Tibial nerve (tissue), 4 donors: ENCODE measurements around the gene SLC34A3. TPM values are rescaled to one million over a fixed set of nuclear protein-coding genes. Genes with fewer than 3 reads are reported as not detected.

Experiments used
- DNase-seq, 2 donors: peaks; one replicate each; pipeline ENCODE4 v3.0.0-alpha.2; 2019; ENCODE audit warnings: low spot score in 2 of 2
- H3K27ac ChIP-seq, 4 donors: fragments of 200-600 bp; sonication (generic) in 3 of 4; one replicate each; pipeline ENCODE4 v1.5.1; 2017 to 2019; ENCODE audit warnings: mild to moderate bottlenecking in 1 of 4
- H3K27me3 ChIP-seq, 2 donors: fragments of 200-600 bp; sonication (generic) in 1 of 2; one replicate each; pipeline versions ENCODE4 v1.5.1 to v1.6.0; 2017 to 2019
- H3K36me3 ChIP-seq, 3 donors: fragments of 200-600 bp; sonication (generic); one replicate each; pipeline ENCODE4 v1.5.1; 2018 to 2019
- H3K4me1 ChIP-seq, 4 donors: fragments of 200-600 bp; sonication (generic) in 3 of 4; one replicate each; pipeline ENCODE4 v1.5.1; 2017 to 2019
- H3K4me3 ChIP-seq, 4 donors: fragments of 200-600 bp; sonication (generic) in 3 of 4; one replicate each; pipeline ENCODE4 v1.5.1; 2017 to 2019; ENCODE audit warnings: mild to moderate bottlenecking in 1 of 4, moderate library complexity in 1 of 4
- H3K9me3 ChIP-seq, 4 donors: fragments of 200-600 bp; sonication (generic) in 3 of 4; one replicate each; pipeline ENCODE4 v1.5.1; 2017 to 2019
- EP300 ChIP-seq, 2 donors: sonication (generic); formaldehyde crosslinking; IDR thresholded peaks; one replicate each; pipeline ENCODE4 v1.6.1; 2017; ENCODE audit warnings: antibody characterized with exemption in 2 of 2, mild to moderate bottlenecking in 1 of 2
- POLR2A ChIP-seq, 2 donors: fragments of 450-650 bp; IDR thresholded peaks; one replicate each; pipeline ENCODE4 v1.6.1; 2017; ENCODE audit warnings: antibody characterized with exemption in 2 of 2, mild to moderate bottlenecking in 2 of 2, moderate library complexity in 2 of 2
- WGBS, 2 donors: methylation state at CpG; one replicate each; pipeline ENCODE4 v1.1.5; 2018; 5-methylcytosine and 5-hydroxymethylcytosine counted together
- total RNA-seq, 4 donors: library from RNA; depleted of rRNA; stranded (reverse); fragments of >200 nt; gene quantifications; one replicate each; pipeline ENCODE4 v1.1.0, GENCODE V29; 2016
- TF ChIP-seq, protein P1 (sequence below), 5 experiments: fragments of 200-600 bp in 3 of 5; fragments of 450-650 bp in 2 of 5; sonication (generic) in 3 of 5; IDR thresholded peaks; one replicate each; pipeline ENCODE4 v1.5.1; 2016 to 2019; ENCODE audit warnings: antibody characterized with exemption in 5 of 5, mild to moderate bottlenecking in 3 of 5, moderate library complexity in 2 of 5

SLC34A3 gene
- total RNA-seq, 4 donors from 2014 or later: not detected

DNA sequence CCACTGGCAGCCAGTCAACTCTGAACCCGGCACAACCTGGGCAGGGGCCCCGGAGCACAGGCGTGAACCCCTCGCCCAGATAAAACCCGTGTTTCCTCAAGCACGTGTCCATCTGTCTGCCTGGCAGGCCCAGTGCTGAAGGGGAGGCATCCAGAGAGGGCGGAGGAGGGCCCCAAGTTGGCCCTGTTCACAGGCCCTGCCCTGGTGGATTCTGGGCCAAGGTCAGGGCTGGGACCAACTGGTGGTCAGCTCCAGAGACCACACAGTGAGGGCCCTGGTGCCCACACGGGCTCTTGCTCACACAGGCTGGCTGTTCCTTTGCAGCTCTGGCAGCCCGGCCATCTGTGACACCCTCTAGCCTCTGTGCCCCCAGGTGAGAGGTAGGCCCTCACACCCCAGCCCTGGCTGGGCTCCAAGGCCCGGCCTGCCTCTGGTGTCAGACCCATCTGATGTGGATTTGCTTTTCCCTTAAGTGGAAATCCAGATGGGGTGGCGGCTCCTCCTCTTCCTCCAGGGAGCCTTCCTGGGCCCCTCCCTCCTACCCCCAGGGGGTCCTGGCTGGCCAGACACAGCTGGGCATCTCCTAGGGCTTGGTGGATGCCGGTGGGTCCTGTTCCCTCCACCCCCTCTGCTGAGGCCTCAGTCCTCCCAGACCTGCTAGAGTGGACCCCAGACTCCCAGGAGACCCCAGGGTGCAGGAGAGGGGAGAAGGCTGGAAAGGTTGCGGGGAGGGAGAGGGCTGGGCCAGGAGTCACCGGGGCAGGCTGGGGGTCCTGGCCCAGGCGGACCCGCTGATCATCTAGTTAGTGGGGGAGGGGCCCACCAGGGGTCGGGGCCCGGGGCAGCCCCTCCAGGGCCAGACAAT lies 19.9 kb downstream of the SLC34A3 start:
- H3K27ac ChIP-seq: no peak overlapping the region
- TF ChIP-seq POLR2A (IDR thresholded peaks at IDR 0.05) (no peak), EP300 (IDR thresholded peaks at IDR 0.05) (no peak)
- TF ChIP-seq, protein P1, sequence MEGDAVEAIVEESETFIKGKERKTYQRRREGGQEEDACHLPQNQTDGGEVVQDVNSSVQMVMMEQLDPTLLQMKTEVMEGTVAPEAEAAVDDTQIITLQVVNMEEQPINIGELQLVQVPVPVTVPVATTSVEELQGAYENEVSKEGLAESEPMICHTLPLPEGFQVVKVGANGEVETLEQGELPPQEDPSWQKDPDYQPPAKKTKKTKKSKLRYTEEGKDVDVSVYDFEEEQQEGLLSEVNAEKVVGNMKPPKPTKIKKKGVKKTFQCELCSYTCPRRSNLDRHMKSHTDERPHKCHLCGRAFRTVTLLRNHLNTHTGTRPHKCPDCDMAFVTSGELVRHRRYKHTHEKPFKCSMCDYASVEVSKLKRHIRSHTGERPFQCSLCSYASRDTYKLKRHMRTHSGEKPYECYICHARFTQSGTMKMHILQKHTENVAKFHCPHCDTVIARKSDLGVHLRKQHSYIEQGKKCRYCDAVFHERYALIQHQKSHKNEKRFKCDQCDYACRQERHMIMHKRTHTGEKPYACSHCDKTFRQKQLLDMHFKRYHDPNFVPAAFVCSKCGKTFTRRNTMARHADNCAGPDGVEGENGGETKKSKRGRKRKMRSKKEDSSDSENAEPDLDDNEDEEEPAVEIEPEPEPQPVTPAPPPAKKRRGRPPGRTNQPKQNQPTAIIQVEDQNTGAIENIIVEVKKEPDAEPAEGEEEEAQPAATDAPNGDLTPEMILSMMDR (IDR thresholded peaks at IDR 0.05): no peak
- H3K4me1 ChIP-seq: peaks cover 0 to 21% (median 9%) of the 10 kb centered on the region in 4 donors
- H3K9me3 ChIP-seq: no peaks in the 10 kb centered on the region
- no peak for DNase-seq
- WGBS, 2 donors: 62 to 63% methylated on average over 10 to 15 of the region's 18 CpGs
- H3K4me3 ChIP-seq: no peak overlapping the region
- H3K36me3 ChIP-seq: no peaks in the 10 kb centered on the region
- H3K27me3 ChIP-seq: no peaks in the 10 kb centered on the region

- TF ChIP-seq EP300 (IDR thresholded peaks at IDR 0.05): no peak
- TF ChIP-seq, protein P1 (IDR thresholded peaks at IDR 0.05): no peak
- 51 to 62% methylated on average over 4 of the region's 4 CpGs for WGBS, 2 donors
- no peaks in the 10 kb centered on the region for H3K9me3 ChIP-seq
- no peak within 1 kb of the TSS for H3K27ac ChIP-seq
- H3K4me1 ChIP-seq: peaks cover 0 to 26% (median 14%) of the 10 kb centered on the region in 4 donors
- no peak within 1 kb of the TSS for H3K4me3 ChIP-seq
- DNase-seq: no peak
- peaks cover 0 to under 1% (median 0%) of the 10 kb centered on the region in 3 donors for H3K36me3 ChIP-seq
- H3K27me3 ChIP-seq: no peaks in the 10 kb centered on the region
These were observed 20.4 kb downstream of the SLC34A3 start, which contains the start of gene STPG3 for GRCh38 chr9:137251194-137251461. Gene STPG3, plus strand, starts transcription at chr9:137251286. Its CDS starts 1 bp downstream, at chr9:137251287.

DNA sequence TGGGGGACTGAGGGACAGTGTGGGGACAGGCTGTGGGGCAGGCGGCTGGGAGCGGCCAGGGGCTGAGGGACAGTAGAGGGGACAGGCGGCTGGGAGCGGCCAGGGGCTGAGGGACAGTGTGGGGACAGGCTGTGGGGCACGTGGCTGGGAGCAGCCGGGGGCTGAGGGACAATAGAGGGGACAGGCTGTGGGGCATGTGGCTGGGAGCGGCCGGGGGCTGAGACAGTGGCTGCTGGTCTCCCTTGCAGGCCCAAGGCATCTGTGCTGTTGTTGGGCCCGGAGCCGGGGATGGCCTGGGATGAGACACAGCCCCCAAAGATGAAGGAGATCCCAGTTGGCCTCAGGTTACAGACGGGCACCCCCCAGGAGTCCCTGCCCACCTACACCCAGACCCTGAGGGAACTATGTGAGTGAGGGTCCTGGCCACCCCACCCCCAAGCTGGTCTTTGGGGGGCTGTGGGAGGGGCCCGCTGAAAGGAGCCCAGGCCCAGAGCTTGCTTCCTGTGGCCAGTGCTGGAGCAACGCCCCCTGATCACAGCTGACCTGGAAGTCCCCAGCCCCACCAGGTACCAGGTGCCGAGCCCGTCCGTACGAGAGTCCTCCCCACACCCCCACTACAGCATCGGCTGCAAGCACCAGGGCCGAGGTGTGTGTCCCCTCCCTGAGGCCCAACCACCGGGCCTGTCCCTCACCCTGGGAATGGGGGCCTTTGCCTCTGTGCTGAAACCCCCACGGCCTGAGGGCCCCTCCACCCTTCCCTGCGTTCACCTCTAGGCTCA lies 21.0 kb downstream of the SLC34A3 start:
- Histone ChIP-seq H3K36me3 (peaks cover 0 to 6% (median 0%) of the 10 kb centered on the region in 3 donors), H3K27ac (no peak overlapping the region), H3K9me3 (no peaks in the 10 kb centered on the region), H3K4me3 (no peak overlapping the region), H3K4me1 (peaks cover 0 to 31% (median 19%) of the 10 kb centered on the region in 4 donors), H3K27me3 (no peaks in the 10 kb centered on the region)
- no peak for TF ChIP-seq POLR2A (IDR thresholded peaks at IDR 0.05)
- TF ChIP-seq, protein P1 (IDR thresholded peaks at IDR 0.05): no peak
- no peak for DNase-seq
- 76 to 84% methylated on average over 20 to 21 of the region's 22 CpGs for WGBS, 2 donors

DNA sequence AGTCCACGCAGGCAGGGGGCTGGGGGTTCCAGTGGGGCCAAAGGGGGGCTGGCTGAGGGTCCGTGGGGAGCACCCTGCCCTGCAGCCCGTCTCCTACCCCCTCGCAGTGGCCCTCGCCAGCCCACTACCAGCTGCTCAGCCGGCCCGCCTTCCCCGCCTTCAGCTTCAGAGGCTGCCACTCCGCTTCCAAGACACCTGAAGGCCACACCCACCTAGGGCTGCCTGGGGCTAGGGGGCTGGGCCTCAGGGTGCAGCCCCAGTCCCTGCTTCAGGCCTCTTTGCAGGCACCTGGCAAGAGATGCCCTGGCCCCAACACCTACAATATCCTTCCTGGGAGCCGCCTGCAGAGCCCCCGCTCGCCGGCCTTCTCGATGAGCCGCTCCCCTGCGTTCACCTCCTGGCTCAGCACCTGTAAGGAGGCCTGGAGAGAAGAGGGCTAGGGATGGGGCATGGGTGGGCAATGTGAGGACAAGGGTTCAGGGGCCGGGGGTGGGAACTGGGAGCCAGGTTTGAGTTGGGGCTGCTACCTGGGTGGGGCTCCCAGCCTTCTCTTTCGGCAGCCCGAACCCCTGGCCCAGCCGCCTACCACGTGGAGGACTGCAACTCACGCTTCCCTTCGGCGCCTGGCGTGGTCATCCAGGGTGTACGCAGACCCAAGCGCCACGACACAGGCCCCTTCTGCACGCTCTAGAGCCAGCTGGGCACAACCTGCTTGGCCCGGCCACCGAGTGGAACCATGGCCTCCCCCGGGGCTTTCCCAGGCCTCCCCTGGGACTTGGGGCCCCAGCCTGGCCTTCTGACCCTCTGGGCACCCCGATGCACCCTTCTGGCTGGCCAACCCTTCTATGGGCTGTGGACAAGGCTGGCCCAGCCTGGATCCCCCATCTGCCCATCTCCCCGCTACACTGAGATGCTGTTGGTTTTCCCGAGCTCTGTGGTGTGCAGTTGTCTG lies 22.1 kb downstream of the SLC34A3 start:
- H3K4me1 ChIP-seq: peaks cover 0 to 38% (median 22%) of the 10 kb centered on the region in 4 donors
- no peaks in the 10 kb centered on the region for H3K27me3 ChIP-seq
- no peak for DNase-seq
- no peaks in the 10 kb centered on the region for H3K9me3 ChIP-seq
- H3K36me3 ChIP-seq: peaks cover 0 to 15% (median 5%) of the 10 kb centered on the region in 3 donors
- H3K27ac ChIP-seq: no peak overlapping the region
- 81 to 92% methylated on average over 22 to 28 of the region's 35 CpGs for WGBS, 2 donors
- no peak overlapping the region for H3K4me3 ChIP-seq
- TF ChIP-seq, protein P1 (IDR thresholded peaks at IDR 0.05): no peak
- TF ChIP-seq POLR2A (IDR thresholded peaks at IDR 0.05) (no peak), EP300 (IDR thresholded peaks at IDR 0.05) (no peak)
